ENCODE results near the gene GPRC5A. TPM values are rescaled to one million over a fixed set of nuclear protein-coding genes. Genes with fewer than 3 reads are reported as not detected.

The GPRC5A gene
- total RNA-seq, 1 donor from 2014 or later, result 4.0 TPM

GRCh38 chr12:12954356-12954755 is 63.0 kb downstream of the GPRC5A start:
- peaks cover 4% of the 10 kb centered on the region for H3K27me3 Mint-ChIP-seq
- H3K36me3 Mint-ChIP-seq (ENCODE audit: insufficient read depth), result peaks cover 9% of the 10 kb centered on the region
- H3K27ac Mint-ChIP-seq, result no peak overlapping the region
- no peak overlapping the region for H3K4me3 Mint-ChIP-seq (ENCODE audit: low read depth)
- TF ChIP-seq CTCF (IDR thresholded peaks at IDR 0.05; ENCODE audit: unreplicated experiment), result no peak
- peaks cover 9% of the 10 kb centered on the region for H3K9me3 Mint-ChIP-seq (ENCODE audit: low read depth)
- peaks cover 3% of the 10 kb centered on the region for H3K4me1 Mint-ChIP-seq (ENCODE audit: low read depth)
- no peak for DNase-seq (ENCODE audit: low spot score, unreplicated experiment)

- peaks cover 4% of the 10 kb centered on the region for H3K36me3 Mint-ChIP-seq (ENCODE audit: insufficient read depth)
- peaks cover under 1% of the 10 kb centered on the region for H3K27me3 Mint-ChIP-seq
- DNase-seq (ENCODE audit: low spot score, unreplicated experiment), result no peak
- TF ChIP-seq CTCF (IDR thresholded peaks at IDR 0.05; ENCODE audit: unreplicated experiment), result no peak
- H3K27ac Mint-ChIP-seq, result no peak overlapping the region
- H3K4me3 Mint-ChIP-seq (ENCODE audit: low read depth), result no peak overlapping the region
- H3K9me3 Mint-ChIP-seq (ENCODE audit: low read depth), result peaks cover 6% of the 10 kb centered on the region
- peaks cover 3% of the 10 kb centered on the region for H3K4me1 Mint-ChIP-seq (ENCODE audit: low read depth)
These were observed 63.7 kb downstream of the GPRC5A start for GRCh38 chr12:12954878-12955625.

- H3K4me3 Mint-ChIP-seq (ENCODE audit: low read depth), result no peak overlapping the region
These were observed 67.5 kb downstream of the GPRC5A start for GRCh38 chr12:12958886-12959285.

GRCh38 chr12:12960639-12961209 is 69.4 kb downstream of the GPRC5A start:
- H3K27me3 Mint-ChIP-seq, result no peaks in the 10 kb centered on the region
- H3K9me3 Mint-ChIP-seq (ENCODE audit: low read depth), result no peaks in the 10 kb centered on the region
- H3K4me1 Mint-ChIP-seq (ENCODE audit: low read depth), result no peaks in the 10 kb centered on the region
- H3K27ac Mint-ChIP-seq, result no peak overlapping the region
- peaks cover 2% of the 10 kb centered on the region for H3K36me3 Mint-ChIP-seq (ENCODE audit: insufficient read depth)
- TF ChIP-seq CTCF (IDR thresholded peaks at IDR 0.05; ENCODE audit: unreplicated experiment), result no peak
- no peak for DNase-seq (ENCODE audit: low spot score, unreplicated experiment)
- no peak overlapping the region for H3K4me3 Mint-ChIP-seq (ENCODE audit: low read depth)

More at GRCh38 chr12:12958886-12959285, 67.5 kb downstream of the GPRC5A start:
- no peaks in the 10 kb centered on the region for H3K36me3 Mint-ChIP-seq (ENCODE audit: insufficient read depth)
- H3K4me1 Mint-ChIP-seq (ENCODE audit: low read depth), result peaks cover 3% of the 10 kb centered on the region
- TF ChIP-seq CTCF (IDR thresholded peaks at IDR 0.05; ENCODE audit: unreplicated experiment), result no peak
- H3K27ac Mint-ChIP-seq, result peak overlapping the region; percentile 6
- DNase-seq (ENCODE audit: low spot score, unreplicated experiment), result no peak
- H3K9me3 Mint-ChIP-seq (ENCODE audit: low read depth), result no peaks in the 10 kb centered on the region
- no peaks in the 10 kb centered on the region for H3K27me3 Mint-ChIP-seq

GRCh38 chr12:12964255-12964654 is 72.9 kb downstream of the GPRC5A start:
- no peak for TF ChIP-seq CTCF (IDR thresholded peaks at IDR 0.05; ENCODE audit: unreplicated experiment)
- no peak overlapping the region for H3K4me3 Mint-ChIP-seq (ENCODE audit: low read depth)
- H3K27ac Mint-ChIP-seq, result no peak overlapping the region
- no peak for DNase-seq (ENCODE audit: low spot score, unreplicated experiment)
- H3K4me1 Mint-ChIP-seq (ENCODE audit: low read depth), result no peaks in the 10 kb centered on the region
- H3K27me3 Mint-ChIP-seq, result no peaks in the 10 kb centered on the region
- peaks cover 7% of the 10 kb centered on the region for H3K36me3 Mint-ChIP-seq (ENCODE audit: insufficient read depth)
- H3K9me3 Mint-ChIP-seq (ENCODE audit: low read depth), result no peaks in the 10 kb centered on the region
